HG02588 (cell line): ENCODE measurements around the gene ANKDD1A.

Experiments used
- ATAC-seq: cut with Tn5 transposase; IDR thresholded peaks from one replicate; pipeline ENCODE4 v1.9.1; 2021; ENCODE audit warnings: mild to moderate bottlenecking, moderate library complexity; ENCODE audit not compliant: unreplicated experiment

Gene ANKDD1A

DNA sequence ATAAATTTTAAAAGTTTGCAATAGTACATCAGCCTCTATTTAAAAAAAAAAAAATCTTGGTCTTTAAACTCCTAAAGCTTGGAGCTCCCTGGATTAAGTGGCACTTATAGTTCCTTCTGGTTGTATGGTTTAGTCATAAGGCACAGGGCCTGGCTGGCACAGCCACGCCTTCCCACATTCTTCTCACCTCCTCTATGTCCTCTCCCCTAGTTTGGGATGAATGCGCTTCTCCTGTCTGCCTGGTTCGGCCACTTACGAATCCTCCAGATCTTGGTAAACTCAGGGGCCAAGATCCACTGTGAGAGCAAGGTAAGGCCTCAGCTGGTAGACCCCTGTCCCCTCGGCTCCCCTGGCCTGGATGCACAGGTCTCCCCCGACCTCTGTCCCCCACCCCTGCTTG, 10.0 kb downstream of the ANKDD1A start:
- no peak for ATAC-seq

DNA sequence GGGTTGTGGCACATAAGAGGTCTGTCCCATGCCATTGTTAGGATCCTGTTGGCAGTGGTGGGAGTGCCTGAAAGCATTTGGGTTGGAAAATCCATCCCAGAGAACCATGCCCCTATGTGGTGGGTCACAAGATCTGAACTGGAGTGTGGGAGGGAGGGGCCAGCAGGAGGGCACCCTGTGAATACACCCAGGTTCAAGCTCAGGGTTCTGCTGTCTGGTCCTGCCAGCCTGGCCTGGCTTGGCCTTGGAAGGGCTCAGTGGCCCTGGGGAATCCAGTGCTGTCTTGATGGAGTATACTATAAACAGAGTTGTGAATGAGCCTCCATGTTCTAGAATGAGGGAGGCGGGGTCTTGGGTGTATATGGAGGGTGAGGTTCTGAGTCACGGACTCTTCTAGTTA, 11.8 kb downstream of the ANKDD1A start:
- ATAC-seq = no peak

DNA sequence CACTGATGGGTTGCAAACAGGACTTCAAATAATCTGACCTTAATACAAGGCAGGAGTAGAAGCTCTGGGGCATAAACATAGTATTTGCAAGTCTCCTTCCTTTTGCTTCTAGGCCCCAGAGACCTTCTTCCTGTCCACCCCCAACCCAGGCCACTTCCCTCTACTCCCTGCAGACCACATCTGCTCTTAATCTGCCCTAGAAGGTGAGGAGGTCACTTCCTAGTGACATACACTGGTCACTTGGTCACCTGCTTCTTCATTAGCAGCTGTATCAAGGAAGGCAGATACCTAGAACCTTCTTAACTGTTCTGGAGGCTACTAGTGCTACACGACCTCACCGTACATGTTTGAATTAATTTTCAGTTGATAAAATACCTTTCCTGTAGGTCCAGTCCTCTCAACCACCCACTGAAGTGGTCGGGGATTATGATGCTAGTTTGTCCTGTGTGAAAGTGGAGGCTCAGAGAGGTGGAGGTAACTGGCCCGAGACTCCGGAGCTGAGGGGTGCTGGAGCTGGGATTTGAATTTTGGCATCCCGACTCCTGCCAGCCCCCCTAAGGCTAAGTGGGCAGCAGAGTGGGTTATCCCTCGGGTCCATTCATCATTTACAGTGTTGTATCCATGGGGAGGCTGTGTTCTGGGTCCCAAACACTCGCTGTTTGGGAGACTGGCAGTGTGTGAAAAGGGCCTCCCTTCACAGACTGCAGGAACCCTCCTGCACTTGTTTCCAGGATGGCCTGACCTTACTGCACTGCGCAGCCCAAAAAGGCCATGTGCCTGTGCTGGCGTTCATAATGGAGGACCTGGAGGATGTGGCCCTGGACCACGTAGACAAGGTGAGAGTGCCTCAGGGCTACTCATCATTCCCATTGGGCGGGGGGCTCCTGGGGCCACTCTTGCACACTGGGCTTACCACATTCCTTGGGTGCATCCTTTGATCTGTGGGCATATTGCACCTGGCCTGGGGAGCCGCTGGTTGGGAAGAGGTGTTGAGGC, 13.9 kb downstream of the ANKDD1A start:
- no peak for ATAC-seq

DNA sequence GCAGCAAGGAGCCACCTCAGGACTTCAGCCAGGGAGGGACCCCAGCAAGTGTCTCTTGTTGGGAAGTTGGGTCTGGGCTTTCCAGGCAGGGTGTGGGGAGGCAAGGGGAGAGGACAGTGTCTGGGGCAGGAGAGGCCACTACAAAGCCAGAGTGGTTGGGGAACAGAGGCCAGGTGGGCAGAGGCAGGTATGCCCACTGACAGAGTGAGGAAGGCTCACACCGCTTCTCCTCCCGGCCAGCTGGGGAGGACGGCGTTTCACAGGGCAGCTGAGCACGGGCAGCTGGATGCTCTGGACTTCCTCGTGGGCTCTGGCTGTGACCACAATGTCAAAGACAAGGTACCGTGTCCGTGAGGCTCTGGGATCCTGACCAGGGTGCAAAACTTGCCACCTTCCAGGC, 15.0 kb downstream of the ANKDD1A start:
- no peak for ATAC-seq

DNA sequence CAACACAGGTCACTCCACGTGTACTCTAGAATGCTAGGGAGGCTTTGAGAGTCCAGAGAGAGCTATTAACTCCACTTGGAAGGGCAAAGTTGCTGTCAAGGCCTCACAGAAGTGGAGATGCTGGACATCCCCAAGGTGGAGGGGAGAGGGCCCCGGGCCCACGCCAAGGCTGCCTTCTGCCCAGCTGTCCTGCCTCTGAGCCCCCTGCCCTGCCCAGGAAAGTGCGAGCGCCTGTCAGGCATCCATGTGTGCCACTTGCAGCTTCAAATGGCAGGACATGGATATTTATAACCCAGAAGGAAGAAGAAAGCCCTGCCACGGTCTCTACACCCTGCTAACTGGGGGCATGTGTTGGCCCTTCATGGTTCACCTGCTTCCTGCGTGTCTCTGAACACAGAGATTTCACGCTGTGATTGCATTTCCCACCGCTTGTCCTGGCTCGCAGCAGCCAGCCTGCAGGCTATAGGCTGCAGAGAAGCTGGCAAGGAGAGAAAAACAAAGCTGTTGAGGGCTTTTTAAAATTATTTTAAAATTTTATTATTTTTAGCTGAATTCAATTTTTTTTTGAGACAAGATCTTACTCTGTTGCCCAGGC, 17.0 kb downstream of the ANKDD1A start:
- ATAC-seq = no peak

DNA sequence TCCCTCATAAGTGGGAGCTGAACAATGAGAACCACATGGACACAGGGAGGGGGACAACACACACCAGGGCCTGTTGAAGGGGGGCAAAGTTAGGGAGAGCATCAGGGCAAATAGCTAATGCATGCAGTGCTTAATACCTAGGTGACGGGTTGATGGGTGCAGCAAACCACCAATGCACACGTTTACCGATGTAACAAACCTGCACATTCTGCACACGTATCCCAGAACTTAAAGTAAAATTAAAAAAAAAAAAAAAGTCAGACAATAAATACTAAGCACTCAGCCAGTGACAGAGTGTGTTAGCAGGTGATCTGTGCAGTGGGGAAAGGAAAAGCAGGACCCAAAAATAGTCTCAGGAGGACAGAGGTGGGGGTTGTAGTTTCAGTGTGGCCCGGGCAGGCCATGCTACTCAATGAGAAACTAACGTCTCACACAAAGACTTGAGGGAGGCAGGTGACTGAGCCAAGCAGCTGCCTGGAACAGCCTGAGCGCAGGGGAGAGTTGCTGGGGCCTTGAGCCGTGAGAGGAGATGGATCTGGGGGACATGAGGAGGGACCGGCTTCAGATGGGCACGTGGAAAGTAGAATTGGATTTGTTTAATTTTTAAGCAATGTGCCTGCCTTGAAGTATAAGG, 18.4 kb downstream of the ANKDD1A start:
- ATAC-seq = peak; percentile 59

DNA sequence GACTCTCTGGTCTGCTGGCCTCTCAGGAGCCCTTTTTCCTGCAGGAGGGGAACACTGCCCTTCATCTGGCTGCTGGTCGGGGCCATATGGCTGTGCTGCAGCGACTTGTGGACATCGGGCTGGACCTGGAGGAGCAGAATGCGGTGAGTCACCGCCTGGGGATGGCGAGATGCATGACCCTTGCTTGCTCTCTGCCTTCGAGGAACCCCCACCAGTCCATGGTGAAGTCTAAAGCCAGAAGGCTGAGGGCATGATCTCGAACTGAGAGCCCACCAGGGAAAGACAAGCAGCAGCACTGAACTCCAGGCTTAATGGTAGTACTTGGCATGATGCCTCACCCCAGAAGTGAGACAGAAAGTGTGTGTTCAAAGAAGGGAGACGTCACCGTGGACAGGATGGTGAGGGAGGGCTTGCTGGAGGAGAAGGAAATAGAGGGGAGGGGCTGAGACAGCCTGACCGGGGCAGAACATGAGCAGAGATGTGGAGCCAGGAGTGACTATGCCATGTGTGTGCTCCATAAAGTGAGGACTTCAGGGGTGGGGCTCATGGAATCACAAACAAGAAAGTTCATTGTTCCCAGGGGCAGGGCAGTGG, 19.2 kb downstream of the ANKDD1A start:
- ATAC-seq = no peak

DNA sequence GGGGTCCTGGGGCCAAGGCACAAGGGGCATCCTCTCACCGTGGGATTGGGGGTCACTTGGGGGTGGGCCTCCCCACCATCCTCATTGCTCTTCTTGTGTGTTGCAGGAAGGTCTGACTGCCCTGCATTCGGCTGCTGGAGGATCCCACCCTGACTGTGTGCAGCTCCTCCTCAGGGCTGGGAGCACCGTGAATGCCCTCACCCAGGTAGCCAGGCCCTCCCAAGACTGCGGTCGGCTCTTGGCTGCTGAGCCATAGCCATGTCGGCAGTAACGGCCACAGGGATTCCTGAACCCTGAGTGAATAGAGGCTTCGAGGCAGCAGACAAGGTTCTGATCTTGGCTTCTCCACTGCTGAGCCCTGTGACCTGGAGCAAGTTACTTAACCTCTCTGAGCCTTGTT, 19.7 kb downstream of the ANKDD1A start:
- no peak for ATAC-seq

DNA sequence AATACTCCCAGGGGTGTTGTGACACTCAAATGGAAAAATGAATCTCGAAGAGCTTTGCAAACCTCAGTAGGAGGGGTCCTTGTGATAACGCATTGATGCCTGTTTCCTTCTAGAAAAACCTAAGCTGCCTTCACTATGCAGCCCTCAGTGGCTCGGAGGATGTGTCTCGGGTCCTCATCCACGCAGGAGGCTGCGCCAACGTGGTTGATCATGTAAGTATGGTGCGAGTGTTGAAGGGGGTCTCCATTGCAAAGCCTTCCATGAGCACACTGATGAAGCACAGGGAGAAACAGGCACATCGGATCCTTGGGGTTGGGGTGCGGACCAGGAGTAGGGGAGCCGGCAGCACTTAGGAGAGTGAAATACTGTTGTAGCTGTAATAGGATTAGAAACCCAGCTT, 22.3 kb downstream of the ANKDD1A start:
- ATAC-seq = no peak

DNA sequence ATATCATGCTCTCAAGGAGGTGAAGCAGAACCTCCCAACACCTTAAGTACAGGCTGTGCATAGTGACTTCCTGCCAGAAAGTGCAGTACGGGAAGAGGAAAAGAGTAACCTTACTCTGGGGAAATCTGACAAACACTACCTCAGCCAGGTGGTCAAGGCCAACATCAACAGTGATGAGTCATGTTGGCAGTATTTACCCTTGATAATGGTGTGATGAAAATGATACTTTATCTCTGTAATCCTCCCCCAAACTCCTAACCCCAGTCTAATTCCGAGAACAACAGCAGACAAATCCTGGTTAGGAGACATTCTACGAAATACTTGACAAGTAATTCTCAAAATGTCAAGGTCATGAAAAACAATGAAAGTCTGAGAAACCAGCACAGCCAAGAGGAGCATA, 26.5 kb downstream of the ANKDD1A start:
- no peak for ATAC-seq

DNA sequence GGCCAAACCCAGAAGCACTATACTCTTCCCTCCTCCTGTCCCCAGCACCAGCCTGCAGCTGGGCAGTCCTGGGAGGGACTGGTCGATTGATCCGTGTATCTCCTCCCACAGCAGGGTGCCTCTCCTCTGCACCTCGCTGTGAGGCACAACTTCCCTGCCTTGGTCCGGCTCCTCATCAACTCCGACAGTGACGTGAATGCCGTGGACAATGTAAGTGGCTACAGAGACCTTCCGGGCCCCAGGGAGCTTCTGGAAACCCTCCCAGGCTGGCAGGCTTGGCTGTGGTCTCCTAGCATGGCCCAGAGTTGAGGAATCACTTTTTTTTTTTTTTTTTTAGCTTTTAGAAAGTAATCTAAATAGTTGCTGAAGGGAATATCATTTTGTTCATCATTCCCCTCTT, 30.7 kb downstream of the ANKDD1A start:
- ATAC-seq = no peak

DNA sequence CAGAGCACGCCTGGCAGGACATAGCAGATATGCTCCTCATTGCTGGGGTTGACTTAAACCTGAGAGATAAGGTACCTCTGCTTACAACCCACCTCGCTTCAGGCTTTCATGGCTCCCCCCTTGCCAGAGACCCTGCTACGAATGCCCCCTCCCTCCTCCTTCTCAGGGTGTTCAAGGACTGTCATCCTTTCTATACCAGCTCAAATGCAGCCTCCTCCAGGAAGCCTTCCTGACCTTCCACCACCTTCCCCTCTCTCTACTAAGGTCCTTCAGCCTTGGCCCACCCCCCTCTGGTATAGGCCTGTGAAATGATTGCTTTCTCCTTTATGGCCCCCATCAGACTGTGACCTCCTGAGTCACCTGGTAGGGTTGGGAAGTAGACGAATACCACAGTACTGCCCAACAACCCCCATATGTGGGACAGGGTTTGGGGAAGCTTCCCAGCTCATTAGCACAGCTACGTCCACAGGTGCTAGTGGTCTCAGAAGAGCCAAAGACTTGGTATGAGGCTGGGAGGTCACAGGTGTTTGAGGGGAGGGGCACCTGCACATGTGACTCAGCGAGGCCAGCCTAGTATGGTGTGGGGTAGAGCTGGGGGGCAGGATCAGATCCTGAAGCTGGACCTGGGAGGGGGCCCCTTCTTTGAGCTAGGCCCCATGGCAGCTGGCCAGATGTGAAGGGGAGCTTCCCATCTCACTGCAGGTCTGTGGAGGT, 32.0 kb downstream of the ANKDD1A start:
- no peak for ATAC-seq

DNA sequence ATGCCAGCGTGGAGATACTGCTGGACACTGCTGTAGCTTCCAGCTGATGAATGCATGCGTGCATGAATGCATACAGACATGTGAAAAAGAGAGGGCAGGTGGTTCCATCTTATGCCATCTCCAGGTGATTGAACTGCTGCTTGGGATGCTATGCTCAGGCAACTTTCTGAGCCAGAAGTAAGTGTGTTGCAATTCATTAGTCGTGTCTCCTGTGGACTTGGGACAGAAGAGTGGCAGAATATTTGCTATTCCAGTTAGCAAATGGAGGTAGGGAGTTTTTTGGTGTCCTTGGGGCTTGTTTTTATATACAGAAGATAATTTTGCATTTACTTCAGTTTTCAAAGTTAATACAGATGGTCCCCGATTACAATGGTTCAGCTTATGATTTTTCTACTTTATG, 33.3 kb downstream of the ANKDD1A start:
- no peak for ATAC-seq

DNA sequence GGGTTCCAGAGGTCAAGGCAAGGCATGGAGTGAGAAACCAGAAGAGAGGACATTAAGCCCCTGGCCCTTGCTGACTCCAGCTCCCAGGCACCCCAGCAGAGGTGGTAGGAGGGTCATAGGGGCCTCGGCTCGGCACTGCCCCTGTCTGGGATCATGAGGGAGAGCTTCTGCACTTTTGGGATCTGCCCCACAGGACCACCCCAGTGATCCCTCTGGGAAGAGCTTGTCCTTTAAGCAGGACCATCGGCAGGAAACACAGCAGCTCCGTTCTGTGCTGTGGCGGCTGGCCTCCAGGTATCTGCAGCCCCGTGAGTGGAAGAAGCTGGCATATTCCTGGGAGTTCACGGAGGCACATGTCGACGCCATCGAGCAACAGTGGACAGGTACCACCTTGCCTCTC, 35.5 kb downstream of the ANKDD1A start:
- ATAC-seq = no peak

DNA sequence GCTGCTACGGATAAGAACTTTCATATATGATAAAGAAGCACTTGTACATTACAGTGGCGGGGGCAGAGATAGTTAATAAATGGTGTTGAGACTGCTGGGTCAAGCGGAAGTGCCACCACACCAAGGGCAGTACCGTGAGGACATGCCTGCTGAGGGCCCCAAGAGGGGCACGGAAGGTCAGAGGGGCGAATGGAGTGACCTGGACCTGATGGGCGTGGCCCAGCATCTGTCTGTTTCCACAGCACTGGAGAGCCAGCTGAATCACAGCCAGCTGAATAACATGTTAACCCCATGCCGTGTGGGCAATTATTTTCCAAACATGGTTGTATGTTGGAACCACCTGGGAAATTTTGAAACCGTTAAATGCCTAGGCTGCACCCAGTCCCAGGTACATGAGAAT, 37.2 kb downstream of the ANKDD1A start:
- no peak for ATAC-seq

DNA sequence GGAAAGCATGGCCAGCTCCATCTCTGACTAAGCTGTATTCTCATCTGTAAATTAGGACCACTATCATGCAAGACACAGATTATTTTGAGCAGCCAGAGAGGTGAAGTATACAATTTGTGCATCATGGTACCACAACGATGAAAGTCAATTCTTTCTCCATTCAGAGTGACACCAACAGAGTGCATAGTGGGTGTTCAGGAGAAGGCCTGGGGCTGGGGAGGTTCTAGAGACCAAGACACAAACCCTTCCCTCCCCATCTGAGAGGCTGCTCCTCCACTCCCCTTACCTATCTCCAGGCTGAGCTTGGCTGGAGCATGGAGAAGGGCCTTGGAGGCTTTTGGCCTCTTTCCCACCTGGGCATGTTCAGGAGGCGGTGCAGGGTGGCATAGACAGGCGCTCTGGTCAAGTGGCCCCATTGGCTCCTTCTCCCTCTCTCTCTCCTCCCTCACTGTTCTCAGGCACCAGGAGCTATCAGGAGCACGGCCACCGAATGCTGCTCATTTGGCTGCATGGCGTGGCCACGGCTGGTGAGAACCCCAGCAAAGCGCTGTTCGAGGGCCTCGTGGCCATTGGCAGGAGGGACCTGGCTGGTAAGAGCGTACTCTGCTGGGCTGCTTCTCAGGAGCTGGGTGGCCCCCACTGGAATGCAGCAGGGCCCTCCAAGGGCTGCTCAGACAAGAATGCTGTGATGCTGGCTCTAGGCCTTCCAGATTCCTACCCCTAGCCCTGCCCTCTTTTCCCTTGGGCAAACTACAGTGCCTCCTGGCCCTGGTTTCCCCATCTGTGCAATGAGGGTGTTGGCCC, 37.9 kb downstream of the ANKDD1A start:
- no peak for ATAC-seq

DNA sequence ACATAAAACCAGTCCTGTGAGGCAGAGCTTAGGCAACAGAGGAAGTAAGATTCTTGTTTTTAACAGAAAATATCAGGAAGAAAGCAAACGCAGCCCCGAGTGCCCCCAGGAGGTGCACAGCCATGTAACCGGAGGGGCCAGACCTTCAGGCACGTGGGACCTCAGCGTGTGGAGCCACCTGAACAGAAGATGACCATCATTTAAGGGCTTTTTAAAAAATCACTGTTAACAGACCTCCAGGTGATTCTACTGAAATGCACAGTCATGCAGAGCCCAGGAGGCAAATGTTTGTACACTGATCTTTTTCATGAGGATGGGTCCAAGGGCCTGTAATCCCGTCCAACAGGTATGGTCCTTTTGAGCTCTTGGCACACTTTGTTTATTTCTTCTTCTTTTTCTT, 39.2 kb downstream of the ANKDD1A start:
- no peak for ATAC-seq

DNA sequence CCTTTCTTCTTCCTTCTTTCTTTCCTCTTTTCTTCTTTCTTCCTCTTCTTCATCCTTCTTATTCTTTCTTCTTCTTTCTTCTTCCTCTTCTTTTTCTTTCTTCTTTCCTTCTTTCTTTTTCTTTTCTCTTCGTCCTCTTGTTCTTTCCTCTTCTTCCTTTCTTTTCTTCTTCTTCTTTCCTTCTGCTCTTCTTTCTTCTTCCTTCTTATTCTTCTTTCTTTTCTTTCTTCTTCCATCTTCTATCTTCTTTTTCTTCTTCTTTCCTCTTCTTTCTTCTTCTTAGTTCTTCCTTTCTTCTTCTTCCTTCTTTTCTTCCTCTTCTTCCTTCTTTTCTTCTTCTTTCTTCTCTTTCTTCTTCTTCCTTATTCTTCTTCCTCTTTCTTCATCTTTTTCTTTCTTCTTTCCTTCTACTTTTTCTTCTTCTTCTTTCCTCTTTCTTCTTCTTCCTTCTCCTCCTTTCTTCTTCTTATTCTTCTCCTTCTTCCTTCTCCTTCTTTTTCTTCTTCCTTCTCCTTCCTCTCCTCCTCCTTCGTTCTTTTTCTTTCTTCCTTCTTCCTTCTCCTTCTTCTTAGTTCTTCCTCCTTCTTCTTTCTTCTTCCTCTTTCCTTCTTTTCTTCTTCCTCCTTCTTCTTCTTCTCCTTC, 40.2 kb downstream of the ANKDD1A start:
- ATAC-seq = no peak

DNA sequence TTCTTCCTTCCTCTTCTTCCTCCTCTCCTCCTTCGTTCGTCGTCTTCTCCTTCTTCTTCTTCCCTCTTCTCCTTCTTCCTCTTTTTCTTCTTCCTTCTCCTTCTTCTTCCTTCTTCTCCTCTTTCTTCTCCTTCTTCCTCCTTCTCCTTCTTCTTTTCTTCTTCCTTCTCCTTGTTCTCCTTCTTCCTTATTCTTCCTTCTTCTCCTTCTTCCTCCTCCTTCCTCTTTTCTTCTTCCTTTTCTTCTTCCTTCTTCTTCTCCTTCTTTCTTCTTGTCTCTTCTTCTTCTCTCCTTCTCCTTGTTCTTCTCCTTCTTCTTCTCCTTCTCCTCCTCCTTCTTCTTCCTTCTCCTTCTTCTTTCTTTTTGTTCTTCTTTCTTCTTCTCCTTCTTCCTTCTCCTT, 42.7 kb downstream of the ANKDD1A start:
- ATAC-seq = no peak

DNA sequence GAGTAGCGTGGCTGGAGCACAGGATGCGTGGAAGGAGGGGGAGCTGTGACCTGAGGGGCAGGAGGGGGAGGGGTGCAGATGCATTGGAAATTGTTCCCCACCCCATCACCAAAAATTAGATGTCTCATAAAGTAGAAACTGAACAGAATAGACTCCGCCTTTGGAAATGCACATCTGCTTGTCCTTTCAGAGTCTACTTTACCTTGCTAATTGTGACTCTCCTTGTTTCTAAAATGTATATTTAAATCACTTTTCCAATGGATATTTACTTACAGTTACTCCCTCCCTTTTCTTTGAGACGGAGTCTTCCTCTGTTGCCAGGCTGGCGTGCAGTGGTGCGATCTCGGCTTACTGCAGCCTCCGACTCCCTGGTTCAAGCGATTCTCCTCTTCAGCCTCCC, 47.4 kb downstream of the ANKDD1A start:
- no peak for ATAC-seq
